HepG2 (cell line): ENCODE results near the gene DISP2. TPM values are rescaled to one million over a fixed set of nuclear protein-coding genes. Genes with fewer than 3 reads are reported as not detected.

Experiments used
- CREM ChIP-seq, 2 experiments: sonication (generic) in 1 of 2; formaldehyde crosslinking in 1 of 2; IDR thresholded peaks; 2 replicates each; pipeline versions ENCODE4 v1.4.0 to v1.6.1; 2016 to 2020; ENCODE audit warnings: antibody characterized with exemption in 1 of 2, mild to moderate bottlenecking in 1 of 2, missing genetic modification reagents in 1 of 2
- EP300 ChIP-seq, 3 experiments: sonication (generic) in 1 of 3; formaldehyde crosslinking in 1 of 3; IDR thresholded peaks; 2 replicates each; pipeline versions ENCODE4 v1.5.1 to v1.6.1; 2011 to 2020; ENCODE audit warnings: low read depth in 2 of 3, low read length in 2 of 3, borderline replicate concordance in 1 of 3, improper control_type of control experiment in 1 of 3, mild to moderate bottlenecking in 1 of 3, missing genetic modification reagents in 1 of 3, moderate library complexity in 1 of 3
- GFI1 ChIP-seq: sonication (generic); formaldehyde crosslinking; IDR thresholded peaks from 2 replicates; pipeline ENCODE4 v1.5.0; 2020; ENCODE audit warnings: missing genetic modification reagents, mild to moderate bottlenecking, borderline replicate concordance
- RBFOX2 ChIP-seq: fragments of 200-400 bp; formaldehyde crosslinking; IDR thresholded peaks from 2 replicates; pipeline ENCODE4 v1.6.1; 2017; ENCODE audit warnings: low read depth, mild to moderate bottlenecking, low read length
- SIN3A ChIP-seq: IDR thresholded peaks from 2 replicates; pipeline ENCODE4 v1.6.1; 2011; ENCODE audit warnings: low read depth, mild to moderate bottlenecking, control low read depth, low read length, borderline replicate concordance
- ZBTB7B ChIP-seq: sonication (generic); formaldehyde crosslinking; IDR thresholded peaks from 2 replicates; pipeline ENCODE4 v1.4.0; 2020; ENCODE audit warnings: missing genetic modification reagents
- ZNF160 ChIP-seq: sonication (generic); formaldehyde crosslinking; IDR thresholded peaks from 2 replicates; pipeline ENCODE4 v1.8.0; 2022; ENCODE audit warnings: mild to moderate bottlenecking, inconsistent platforms, missing genetic modification reagents
- ZNF839 ChIP-seq: sonication (generic); formaldehyde crosslinking; IDR thresholded peaks from 2 replicates; pipeline ENCODE4 v1.4.0; 2020; ENCODE audit warnings: missing genetic modification reagents, mild to moderate bottlenecking, borderline replicate concordance
- polyA plus RNA-seq, 8 experiments: library from polyadenylated mRNA; depleted of rRNA in 3 of 8; stranded (reverse) in 7 of 8; unstranded in 1 of 8; fragments of >200 nt; fragmentation: Illumina TruSeq in 4 of 8; extraction: Trizol in 4 of 8; gene quantifications; 2 replicates each; pipeline versions ENCODE4 v1.2.1 to v1.2.3, GENCODE V29; 2011 to 2016; ENCODE audit warnings: low read depth in 4 of 8, missing spikeins in 1 of 8, mixed read lengths in 1 of 8; ENCODE audit not compliant: insufficient read depth in 1 of 8
- total RNA-seq, 5 experiments: library from RNA; depleted of rRNA; stranded (reverse); fragments of >200 nt; fragmentation: Illumina TruSeq; extraction: Trizol; gene quantifications; 2 replicates each; pipeline ENCODE4 v1.2.3, GENCODE V29; 2016; ENCODE audit warnings: low read depth in 1 of 5
- TF ChIP-seq, protein P1 (sequence below): sonication (generic); formaldehyde crosslinking; IDR thresholded peaks from 2 replicates; pipeline ENCODE4 v1.4.0; 2020; ENCODE audit warnings: missing genetic modification reagents
- TF ChIP-seq, protein P2 (sequence below): sonication (generic); formaldehyde crosslinking; IDR thresholded peaks from 2 replicates; pipeline ENCODE4 v1.8.0; 2022; ENCODE audit warnings: missing genetic modification reagents, mild to moderate bottlenecking, moderate library complexity, borderline replicate concordance
- TF ChIP-seq, protein P3 (sequence below): sonication (generic); formaldehyde crosslinking; IDR thresholded peaks from 2 replicates; pipeline ENCODE4 v1.8.0; 2022; ENCODE audit warnings: mild to moderate bottlenecking, missing genetic modification reagents; ENCODE audit not compliant: insufficient replicate concordance
- TF ChIP-seq, protein P4 (sequence below): sonication (generic); formaldehyde crosslinking; IDR thresholded peaks from 2 replicates; pipeline ENCODE4 v1.4.0; 2020; ENCODE audit warnings: missing genetic modification reagents, mild to moderate bottlenecking, borderline replicate concordance

DISP2 gene
- total and polyA plus RNA-seq, 2 of the 13 experiments (the other 11 are each of a cell fraction or from before 2014, with no cell fraction given) = 0.09 to 0.32 TPM

DNA sequence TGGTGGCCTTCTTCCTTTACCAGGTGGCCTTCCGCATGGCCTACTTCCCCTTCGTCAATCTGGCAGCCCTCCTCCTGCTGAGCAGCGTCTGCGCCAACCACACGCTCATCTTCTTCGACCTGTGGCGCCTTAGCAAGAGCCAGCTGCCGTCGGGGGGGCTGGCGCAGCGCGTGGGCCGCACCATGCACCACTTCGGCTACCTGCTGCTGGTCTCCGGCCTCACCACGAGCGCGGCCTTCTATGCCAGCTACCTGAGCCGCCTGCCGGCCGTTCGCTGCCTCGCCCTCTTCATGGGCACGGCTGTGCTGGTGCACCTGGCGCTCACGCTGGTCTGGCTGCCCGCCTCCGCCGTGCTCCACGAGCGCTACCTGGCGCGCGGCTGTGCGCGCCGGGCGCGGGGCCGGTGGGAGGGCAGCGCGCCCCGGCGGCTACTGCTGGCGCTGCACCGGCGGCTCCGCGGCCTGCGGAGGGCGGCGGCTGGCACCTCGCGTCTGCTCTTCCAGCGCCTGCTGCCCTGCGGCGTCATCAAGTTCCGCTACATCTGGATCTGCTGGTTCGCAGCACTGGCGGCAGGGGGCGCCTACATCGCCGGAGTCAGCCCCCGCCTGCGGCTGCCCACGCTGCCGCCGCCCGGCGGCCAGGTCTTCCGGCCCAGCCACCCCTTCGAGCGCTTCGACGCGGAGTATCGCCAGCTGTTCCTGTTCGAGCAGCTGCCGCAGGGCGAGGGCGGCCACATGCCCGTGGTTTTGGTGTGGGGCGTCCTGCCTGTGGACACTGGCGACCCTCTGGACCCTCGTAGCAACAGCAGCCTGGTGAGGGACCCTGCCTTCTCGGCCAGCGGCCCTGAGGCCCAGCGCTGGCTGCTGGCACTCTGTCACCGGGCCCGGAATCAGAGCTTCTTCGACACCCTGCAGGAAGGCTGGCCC is 9.9 kb downstream of the DISP2 start (continued):
- TF ChIP-seq, protein P1, sequence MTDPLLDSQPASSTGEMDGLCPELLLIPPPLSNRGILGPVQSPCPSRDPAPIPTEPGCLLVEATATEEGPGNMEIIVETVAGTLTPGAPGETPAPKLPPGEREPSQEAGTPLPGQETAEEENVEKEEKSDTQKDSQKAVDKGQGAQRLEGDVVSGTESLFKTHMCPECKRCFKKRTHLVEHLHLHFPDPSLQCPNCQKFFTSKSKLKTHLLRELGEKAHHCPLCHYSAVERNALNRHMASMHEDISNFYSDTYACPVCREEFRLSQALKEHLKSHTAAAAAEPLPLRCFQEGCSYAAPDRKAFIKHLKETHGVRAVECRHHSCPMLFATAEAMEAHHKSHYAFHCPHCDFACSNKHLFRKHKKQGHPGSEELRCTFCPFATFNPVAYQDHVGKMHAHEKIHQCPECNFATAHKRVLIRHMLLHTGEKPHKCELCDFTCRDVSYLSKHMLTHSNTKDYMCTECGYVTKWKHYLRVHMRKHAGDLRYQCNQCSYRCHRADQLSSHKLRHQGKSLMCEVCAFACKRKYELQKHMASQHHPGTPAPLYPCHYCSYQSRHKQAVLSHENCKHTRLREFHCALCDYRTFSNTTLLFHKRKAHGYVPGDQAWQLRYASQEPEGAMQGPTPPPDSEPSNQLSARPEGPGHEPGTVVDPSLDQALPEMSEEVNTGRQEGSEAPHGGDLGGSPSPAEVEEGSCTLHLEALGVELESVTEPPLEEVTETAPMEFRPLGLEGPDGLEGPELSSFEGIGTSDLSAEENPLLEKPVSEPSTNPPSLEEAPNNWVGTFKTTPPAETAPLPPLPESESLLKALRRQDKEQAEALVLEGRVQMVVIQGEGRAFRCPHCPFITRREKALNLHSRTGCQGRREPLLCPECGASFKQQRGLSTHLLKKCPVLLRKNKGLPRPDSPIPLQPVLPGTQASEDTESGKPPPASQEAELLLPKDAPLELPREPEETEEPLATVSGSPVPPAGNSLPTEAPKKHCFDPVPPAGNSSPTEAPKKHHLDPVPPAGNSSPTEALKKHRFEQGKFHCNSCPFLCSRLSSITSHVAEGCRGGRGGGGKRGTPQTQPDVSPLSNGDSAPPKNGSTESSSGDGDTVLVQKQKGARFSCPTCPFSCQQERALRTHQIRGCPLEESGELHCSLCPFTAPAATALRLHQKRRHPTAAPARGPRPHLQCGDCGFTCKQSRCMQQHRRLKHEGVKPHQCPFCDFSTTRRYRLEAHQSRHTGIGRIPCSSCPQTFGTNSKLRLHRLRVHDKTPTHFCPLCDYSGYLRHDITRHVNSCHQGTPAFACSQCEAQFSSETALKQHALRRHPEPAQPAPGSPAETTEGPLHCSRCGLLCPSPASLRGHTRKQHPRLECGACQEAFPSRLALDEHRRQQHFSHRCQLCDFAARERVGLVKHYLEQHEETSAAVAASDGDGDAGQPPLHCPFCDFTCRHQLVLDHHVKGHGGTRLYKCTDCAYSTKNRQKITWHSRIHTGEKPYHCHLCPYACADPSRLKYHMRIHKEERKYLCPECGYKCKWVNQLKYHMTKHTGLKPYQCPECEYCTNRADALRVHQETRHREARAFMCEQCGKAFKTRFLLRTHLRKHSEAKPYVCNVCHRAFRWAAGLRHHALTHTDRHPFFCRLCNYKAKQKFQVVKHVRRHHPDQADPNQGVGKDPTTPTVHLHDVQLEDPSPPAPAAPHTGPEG (CRISPR knock-in tag) = peak; percentile 93
- TF ChIP-seq SIN3A = no peak
- TF ChIP-seq ZNF839 (CRISPR knock-in tag) = 0 out of 2 replicates have a peak, but pooled peaks have one; percentile 40
- TF ChIP-seq, protein P2, sequence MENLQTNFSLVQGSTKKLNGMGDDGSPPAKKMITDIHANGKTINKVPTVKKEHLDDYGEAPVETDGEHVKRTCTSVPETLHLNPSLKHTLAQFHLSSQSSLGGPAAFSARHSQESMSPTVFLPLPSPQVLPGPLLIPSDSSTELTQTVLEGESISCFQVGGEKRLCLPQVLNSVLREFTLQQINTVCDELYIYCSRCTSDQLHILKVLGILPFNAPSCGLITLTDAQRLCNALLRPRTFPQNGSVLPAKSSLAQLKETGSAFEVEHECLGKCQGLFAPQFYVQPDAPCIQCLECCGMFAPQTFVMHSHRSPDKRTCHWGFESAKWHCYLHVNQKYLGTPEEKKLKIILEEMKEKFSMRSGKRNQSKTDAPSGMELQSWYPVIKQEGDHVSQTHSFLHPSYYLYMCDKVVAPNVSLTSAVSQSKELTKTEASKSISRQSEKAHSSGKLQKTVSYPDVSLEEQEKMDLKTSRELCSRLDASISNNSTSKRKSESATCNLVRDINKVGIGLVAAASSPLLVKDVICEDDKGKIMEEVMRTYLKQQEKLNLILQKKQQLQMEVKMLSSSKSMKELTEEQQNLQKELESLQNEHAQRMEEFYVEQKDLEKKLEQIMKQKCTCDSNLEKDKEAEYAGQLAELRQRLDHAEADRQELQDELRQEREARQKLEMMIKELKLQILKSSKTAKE = peak; percentile 65; the same call in 1 of the 2 replicates
- TF ChIP-seq, protein P3, sequence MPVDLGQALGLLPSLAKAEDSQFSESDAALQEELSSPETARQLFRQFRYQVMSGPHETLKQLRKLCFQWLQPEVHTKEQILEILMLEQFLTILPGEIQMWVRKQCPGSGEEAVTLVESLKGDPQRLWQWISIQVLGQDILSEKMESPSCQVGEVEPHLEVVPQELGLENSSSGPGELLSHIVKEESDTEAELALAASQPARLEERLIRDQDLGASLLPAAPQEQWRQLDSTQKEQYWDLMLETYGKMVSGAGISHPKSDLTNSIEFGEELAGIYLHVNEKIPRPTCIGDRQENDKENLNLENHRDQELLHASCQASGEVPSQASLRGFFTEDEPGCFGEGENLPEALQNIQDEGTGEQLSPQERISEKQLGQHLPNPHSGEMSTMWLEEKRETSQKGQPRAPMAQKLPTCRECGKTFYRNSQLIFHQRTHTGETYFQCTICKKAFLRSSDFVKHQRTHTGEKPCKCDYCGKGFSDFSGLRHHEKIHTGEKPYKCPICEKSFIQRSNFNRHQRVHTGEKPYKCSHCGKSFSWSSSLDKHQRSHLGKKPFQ (CRISPR knock-in tag) = no peak
- TF ChIP-seq GFI1 (CRISPR knock-in tag) = peak; percentile 74; the same call in 1 of the 2 replicates
- peak; percentile 64 for TF ChIP-seq RBFOX2
- peak; percentile 59 for TF ChIP-seq ZNF160
- TF ChIP-seq, protein P4, sequence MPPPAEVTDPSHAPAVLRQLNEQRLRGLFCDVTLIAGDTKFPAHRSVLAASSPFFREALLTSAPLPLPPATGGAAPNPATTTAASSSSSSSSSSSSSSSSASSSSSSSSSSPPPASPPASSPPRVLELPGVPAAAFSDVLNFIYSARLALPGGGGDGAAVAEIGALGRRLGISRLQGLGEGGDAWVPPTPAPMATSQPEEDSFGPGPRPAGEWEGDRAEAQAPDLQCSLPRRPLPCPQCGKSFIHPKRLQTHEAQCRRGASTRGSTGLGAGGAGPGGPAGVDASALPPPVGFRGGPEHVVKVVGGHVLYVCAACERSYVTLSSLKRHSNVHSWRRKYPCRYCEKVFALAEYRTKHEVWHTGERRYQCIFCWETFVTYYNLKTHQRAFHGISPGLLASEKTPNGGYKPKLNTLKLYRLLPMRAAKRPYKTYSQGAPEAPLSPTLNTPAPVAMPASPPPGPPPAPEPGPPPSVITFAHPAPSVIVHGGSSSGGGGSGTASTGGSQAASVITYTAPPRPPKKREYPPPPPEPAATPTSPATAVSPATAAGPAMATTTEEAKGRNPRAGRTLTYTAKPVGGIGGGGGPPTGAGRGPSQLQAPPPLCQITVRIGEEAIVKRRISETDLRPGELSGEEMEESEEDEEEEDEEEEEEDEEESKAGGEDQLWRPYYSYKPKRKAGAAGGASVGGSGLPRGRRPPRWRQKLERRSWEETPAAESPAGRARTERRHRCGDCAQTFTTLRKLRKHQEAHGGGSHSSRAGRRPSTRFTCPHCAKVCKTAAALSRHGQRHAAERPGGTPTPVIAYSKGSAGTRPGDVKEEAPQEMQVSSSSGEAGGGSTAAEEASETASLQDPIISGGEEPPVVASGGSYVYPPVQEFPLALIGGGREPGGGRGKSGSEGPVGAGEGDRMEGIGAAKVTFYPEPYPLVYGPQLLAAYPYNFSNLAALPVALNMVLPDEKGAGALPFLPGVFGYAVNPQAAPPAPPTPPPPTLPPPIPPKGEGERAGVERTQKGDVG = peak; percentile 65; the same call in 1 of the 2 replicates
- no peak for TF ChIP-seq CREM (IDR thresholded peaks at IDR 0.05)
- TF ChIP-seq CREM (CRISPR knock-in tag; IDR thresholded peaks at IDR 0.05) = no peak
- peak; percentile 78 for TF ChIP-seq ZBTB7B (CRISPR knock-in tag)
- TF ChIP-seq EP300 (IDR thresholded peaks at IDR 0.05; ENCODE audit: low read depth in 2 of 2, low read length in 2 of 2) = no peak
- TF ChIP-seq EP300 (CRISPR knock-in tag; IDR thresholded peaks at IDR 0.05; ENCODE audit: borderline replicate concordance) = peak; percentile 71
